ENCODE data around the gene CD53.

CD53 gene

GRCh38 chr1:110877364-110877763 lies 4.4 kb downstream of the CD53 start:
- TF ChIP-seq, protein P1, sequence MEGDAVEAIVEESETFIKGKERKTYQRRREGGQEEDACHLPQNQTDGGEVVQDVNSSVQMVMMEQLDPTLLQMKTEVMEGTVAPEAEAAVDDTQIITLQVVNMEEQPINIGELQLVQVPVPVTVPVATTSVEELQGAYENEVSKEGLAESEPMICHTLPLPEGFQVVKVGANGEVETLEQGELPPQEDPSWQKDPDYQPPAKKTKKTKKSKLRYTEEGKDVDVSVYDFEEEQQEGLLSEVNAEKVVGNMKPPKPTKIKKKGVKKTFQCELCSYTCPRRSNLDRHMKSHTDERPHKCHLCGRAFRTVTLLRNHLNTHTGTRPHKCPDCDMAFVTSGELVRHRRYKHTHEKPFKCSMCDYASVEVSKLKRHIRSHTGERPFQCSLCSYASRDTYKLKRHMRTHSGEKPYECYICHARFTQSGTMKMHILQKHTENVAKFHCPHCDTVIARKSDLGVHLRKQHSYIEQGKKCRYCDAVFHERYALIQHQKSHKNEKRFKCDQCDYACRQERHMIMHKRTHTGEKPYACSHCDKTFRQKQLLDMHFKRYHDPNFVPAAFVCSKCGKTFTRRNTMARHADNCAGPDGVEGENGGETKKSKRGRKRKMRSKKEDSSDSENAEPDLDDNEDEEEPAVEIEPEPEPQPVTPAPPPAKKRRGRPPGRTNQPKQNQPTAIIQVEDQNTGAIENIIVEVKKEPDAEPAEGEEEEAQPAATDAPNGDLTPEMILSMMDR (IDR thresholded peaks at IDR 0.05; ENCODE audit: borderline replicate concordance, insufficient read depth, low read depth, low read length) = no peak
- H3K4me3 ChIP-seq (ENCODE audit: low read depth, low read length) = peak overlapping the region; percentile 60

GRCh38 chr1:110877776-110878175 lies 4.8 kb downstream of the CD53 start:
- H3K4me3 ChIP-seq (ENCODE audit: low read depth, low read length) = peak overlapping the region; percentile 60
- TF ChIP-seq, protein P1 (IDR thresholded peaks at IDR 0.05; ENCODE audit: borderline replicate concordance, insufficient read depth, low read depth, low read length) = no peak

GRCh38 chr1:110878591-110878990 lies 5.6 kb downstream of the CD53 start:
- H3K4me3 ChIP-seq (ENCODE audit: low read depth, low read length) = no peak overlapping the region
- TF ChIP-seq, protein P1 (IDR thresholded peaks at IDR 0.05; ENCODE audit: borderline replicate concordance, insufficient read depth, low read depth, low read length) = no peak

GRCh38 chr1:110878993-110879392 lies 6.0 kb downstream of the CD53 start:
- TF ChIP-seq, protein P1 (IDR thresholded peaks at IDR 0.05; ENCODE audit: borderline replicate concordance, insufficient read depth, low read depth, low read length) = no peak
- H3K4me3 ChIP-seq (ENCODE audit: low read depth, low read length) = no peak overlapping the region

DNA sequence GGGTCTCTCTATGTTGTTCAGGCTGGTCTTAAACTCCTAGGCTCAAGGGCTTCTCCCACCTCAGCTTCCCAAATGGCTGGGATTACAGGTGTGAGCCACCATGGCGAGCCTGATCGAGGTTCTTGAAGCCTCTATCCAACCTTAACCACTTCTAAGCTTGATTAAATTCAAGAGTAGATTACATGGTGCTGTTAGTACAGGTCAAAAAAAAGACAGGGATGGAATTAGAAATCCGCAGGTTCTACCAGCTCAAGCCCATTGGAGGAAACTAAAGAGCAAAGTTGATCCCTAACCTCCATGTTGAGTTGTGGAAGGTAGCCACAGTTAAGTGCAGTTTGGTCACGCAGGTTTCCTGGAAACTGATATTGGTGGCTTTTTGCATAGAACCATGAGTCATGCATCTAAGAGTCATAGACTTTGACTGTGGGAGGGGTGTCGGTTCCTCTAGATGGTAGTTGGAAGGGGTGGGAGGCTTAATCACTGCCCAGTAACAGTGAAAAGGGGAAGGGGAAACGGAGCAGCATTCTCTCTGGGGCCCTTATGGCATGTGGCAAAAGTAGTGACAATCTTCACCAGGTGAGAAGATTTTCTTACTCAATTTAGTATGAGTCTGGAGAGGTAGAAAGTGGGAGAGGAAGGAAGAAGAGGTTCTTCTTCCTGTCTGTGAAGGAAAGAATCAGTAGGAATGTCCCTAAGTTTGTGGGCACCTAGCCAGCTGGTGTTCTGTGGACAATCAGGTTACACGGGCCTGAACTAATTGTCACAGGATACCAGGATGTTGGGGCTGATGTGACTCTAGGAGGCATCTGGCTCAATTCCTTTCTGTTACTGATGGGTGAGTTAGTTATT lies 7.0 kb downstream of the CD53 start:
- TF ChIP-seq, protein P1 (IDR thresholded peaks at IDR 0.05; ENCODE audit: borderline replicate concordance, insufficient read depth, low read depth, low read length) = no peak
- H3K4me3 ChIP-seq (ENCODE audit: low read depth, low read length) = peak overlapping the region; percentile 15

DNA sequence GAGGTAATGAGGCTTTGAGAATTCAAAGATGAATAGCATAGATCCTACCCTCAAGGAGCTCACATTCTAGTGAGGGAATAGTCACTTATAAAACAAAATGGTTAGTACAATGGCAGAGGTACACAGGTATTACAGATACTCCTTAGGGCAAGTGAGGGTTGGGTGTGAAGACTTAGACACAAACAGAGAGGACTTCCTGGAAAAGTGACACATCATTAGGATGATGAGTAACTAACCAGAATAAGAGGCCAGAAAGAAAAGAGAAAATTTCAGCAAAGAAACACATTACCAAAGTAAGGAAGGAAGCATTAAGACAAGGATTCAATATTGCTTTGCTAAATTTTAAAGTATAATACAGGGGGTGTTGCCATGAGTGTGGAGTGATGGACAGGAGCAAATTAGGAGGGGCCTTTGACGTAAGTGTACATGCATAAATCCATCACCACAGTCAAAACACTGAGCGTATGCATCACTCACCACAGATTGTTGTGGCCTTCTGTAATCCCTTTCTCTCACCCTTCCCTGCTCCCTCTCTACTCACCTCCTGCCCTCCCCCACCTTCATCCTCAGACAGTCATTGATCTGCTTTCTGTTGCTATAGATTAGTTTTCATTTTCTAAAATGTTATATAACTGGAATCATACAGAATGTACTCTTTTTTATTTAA lies 7.9 kb downstream of the CD53 start:
- TF ChIP-seq, protein P1 (IDR thresholded peaks at IDR 0.05; ENCODE audit: borderline replicate concordance, insufficient read depth, low read depth, low read length) = no peak
- no peak overlapping the region for H3K4me3 ChIP-seq (ENCODE audit: low read depth, low read length)
